HUES48 (cell line): ENCODE results near the gene FLT4.
"Not testable (repeated sequence)": the region's sequence is repeated elsewhere in the genome, so short reads cannot be mapped to it uniquely, and the experiment has no call there.

Source experiments
- H3K27ac ChIP-seq: one replicate; pipeline ENCODE4 v1.7.0; 2013; ENCODE audit warnings: low read depth, low read length, inconsistent platforms
- H3K27me3 ChIP-seq: 2 replicates; pipeline ENCODE4 v1.6.1; 2013; ENCODE audit warnings: mild to moderate bottlenecking, low read length; ENCODE audit not compliant: control insufficient read depth, insufficient read depth
- H3K36me3 ChIP-seq: 2 replicates; pipeline ENCODE4 v1.6.1; 2013; ENCODE audit warnings: low read length; ENCODE audit not compliant: control insufficient read depth, insufficient read depth
- H3K4me1 ChIP-seq: 2 replicates; pipeline ENCODE4 v1.6.1; 2013; ENCODE audit warnings: mild to moderate bottlenecking, low read length; ENCODE audit not compliant: control insufficient read depth, insufficient read depth
- H3K4me3 ChIP-seq: 2 replicates; pipeline ENCODE4 v1.5.1; 2013; ENCODE audit warnings: mild to moderate bottlenecking, low read depth, low read length
- H3K9ac ChIP-seq: 2 replicates; pipeline ENCODE4 v1.6.1; 2013; ENCODE audit warnings: mild to moderate bottlenecking, low read depth, low read length, moderate library complexity
- H3K9me3 ChIP-seq: 2 replicates; pipeline ENCODE4 v1.6.1; 2013; ENCODE audit warnings: low read length; ENCODE audit not compliant: control insufficient read depth, insufficient read depth

Gene FLT4

GRCh38 chr5:180649297-180650039 is at the start of gene FLT4:
FLT4 (minus strand) TSS chr5:180649600; CDS start chr5:180649545, 55 bp downstream.
- H3K9me3 ChIP-seq: no peaks in the 10 kb centered on the region
- no peaks in the 10 kb centered on the region for H3K4me1 ChIP-seq
- H3K27ac ChIP-seq: no peak within 1 kb of the TSS
- H3K27me3 ChIP-seq: peaks cover 58% of the 10 kb centered on the region
- H3K36me3 ChIP-seq: no peaks in the 10 kb centered on the region
- peak within 1 kb of the TSS; percentile 70 for H3K4me3 ChIP-seq
- no peak within 1 kb of the TSS for H3K9ac ChIP-seq

- Histone ChIP-seq H3K27me3 (no peaks in the 10 kb centered on the region), H3K36me3 (no peaks in the 10 kb centered on the region), H3K9me3 (no peaks in the 10 kb centered on the region), H3K9ac (no peak overlapping the region), H3K4me1 (peaks cover under 1% of the 10 kb centered on the region), H3K4me3 (no peak overlapping the region), H3K27ac (no peak overlapping the region)
Measured at GRCh38 chr5:180699042-180699441, 49.6 kb upstream of the FLT4 start.

- H3K4me3 ChIP-seq: no peak overlapping the region
- H3K4me1 ChIP-seq: no peaks in the 10 kb centered on the region
- H3K9me3 ChIP-seq: no peaks in the 10 kb centered on the region
- H3K36me3 ChIP-seq: no peaks in the 10 kb centered on the region
- no peaks in the 10 kb centered on the region for H3K27me3 ChIP-seq
- H3K9ac ChIP-seq: no peak overlapping the region
- no peak overlapping the region for H3K27ac ChIP-seq
Measured at GRCh38 chr5:180696116-180696515, 46.7 kb upstream of the FLT4 start.

GRCh38 chr5:180692429-180692828 is 43.0 kb upstream of the FLT4 start:
- H3K36me3 ChIP-seq: no peaks in the 10 kb centered on the region
- no peak overlapping the region for H3K27ac ChIP-seq
- no peaks in the 10 kb centered on the region for H3K9me3 ChIP-seq
- no peaks in the 10 kb centered on the region for H3K27me3 ChIP-seq
- H3K4me1 ChIP-seq: peaks cover 21% of the 10 kb centered on the region
- no peak overlapping the region for H3K9ac ChIP-seq
- no peak overlapping the region for H3K4me3 ChIP-seq

- H3K4me1 ChIP-seq: peaks cover 21% of the 10 kb centered on the region
- H3K4me3 ChIP-seq: no peak overlapping the region
- H3K9me3 ChIP-seq: no peaks in the 10 kb centered on the region
- no peaks in the 10 kb centered on the region for H3K36me3 ChIP-seq
- no peaks in the 10 kb centered on the region for H3K27me3 ChIP-seq
- H3K27ac ChIP-seq: no peak overlapping the region
- H3K9ac ChIP-seq: no peak overlapping the region
Measured at GRCh38 chr5:180691046-180691445, 41.6 kb upstream of the FLT4 start.

GRCh38 chr5:180690562-180690961 is 41.2 kb upstream of the FLT4 start:
- Histone ChIP-seq H3K9me3 (no peaks in the 10 kb centered on the region), H3K4me1 (peaks cover 21% of the 10 kb centered on the region), H3K27ac (no peak overlapping the region), H3K36me3 (no peaks in the 10 kb centered on the region), H3K4me3 (no peak overlapping the region), H3K9ac (no peak overlapping the region), H3K27me3 (no peaks in the 10 kb centered on the region)

GRCh38 chr5:180689775-180690174 is 40.4 kb upstream of the FLT4 start:
- no peaks in the 10 kb centered on the region for H3K27me3 ChIP-seq
- no peaks in the 10 kb centered on the region for H3K36me3 ChIP-seq
- no peak overlapping the region for H3K4me3 ChIP-seq
- H3K9me3 ChIP-seq: no peaks in the 10 kb centered on the region
- peaks cover 21% of the 10 kb centered on the region for H3K4me1 ChIP-seq
- no peak overlapping the region for H3K27ac ChIP-seq
- H3K9ac ChIP-seq: no peak overlapping the region

GRCh38 chr5:180689071-180689694 is 39.8 kb upstream of the FLT4 start:
- Histone ChIP-seq H3K9me3 (no peaks in the 10 kb centered on the region), H3K27me3 (no peaks in the 10 kb centered on the region), H3K9ac (no peak overlapping the region), H3K27ac (peak overlapping the region; percentile 0), H3K4me1 (peaks cover 21% of the 10 kb centered on the region), H3K36me3 (no peaks in the 10 kb centered on the region), H3K4me3 (no peak overlapping the region; the same call in 1 of the 2 replicates)

- no peak overlapping the region; the same call in 1 of the 2 replicates for H3K4me3 ChIP-seq
- H3K4me1 ChIP-seq: peaks cover 21% of the 10 kb centered on the region
- H3K36me3 ChIP-seq: no peaks in the 10 kb centered on the region
- no peaks in the 10 kb centered on the region for H3K27me3 ChIP-seq
- H3K9me3 ChIP-seq: no peaks in the 10 kb centered on the region
- no peak overlapping the region for H3K9ac ChIP-seq
- peak overlapping the region; percentile 0 for H3K27ac ChIP-seq
Measured at GRCh38 chr5:180688330-180689070, 39.1 kb upstream of the FLT4 start.

GRCh38 chr5:180686799-180687198 is 37.4 kb upstream of the FLT4 start:
- H3K27ac ChIP-seq, H3K9me3 ChIP-seq, H3K27me3 ChIP-seq, H3K36me3 ChIP-seq, H3K4me3 ChIP-seq, H3K9ac ChIP-seq: not testable (repeated sequence)
- H3K4me1 ChIP-seq: peaks cover 21% of the 10 kb centered on the region

- Histone ChIP-seq H3K9me3 (no peaks in the 10 kb centered on the region), H3K4me1 (peaks cover 16% of the 10 kb centered on the region), H3K9ac (no peak overlapping the region), H3K27ac (no peak overlapping the region), H3K27me3 (no peaks in the 10 kb centered on the region), H3K36me3 (no peaks in the 10 kb centered on the region), H3K4me3 (no peak overlapping the region)
Measured at GRCh38 chr5:180684623-180685161, 35.3 kb upstream of the FLT4 start.
